GM21619 (cell line): ENCODE measurements around the gene PLEKHG3.

ENCODE experiments used
- ATAC-seq: cut with Tn5 transposase; IDR thresholded peaks from one replicate; pipeline ENCODE4 v1.9.1; 2021; ENCODE audit not compliant: unreplicated experiment

PLEKHG3 gene

GRCh38 chr14:64762044-64763034, 58.1 kb downstream of the PLEKHG3 start:
- no peak for ATAC-seq

- ATAC-seq, result no peak
These were observed 59.0 kb downstream of the PLEKHG3 start for GRCh38 chr14:64763085-64763782.

- no peak for ATAC-seq
These were observed 59.8 kb downstream of the PLEKHG3 start for GRCh38 chr14:64763801-64764621.

GRCh38 chr14:64764641-64765520, 60.7 kb downstream of the PLEKHG3 start:
- ATAC-seq, result no peak

GRCh38 chr14:64765740-64766302, 61.6 kb downstream of the PLEKHG3 start:
- ATAC-seq, result no peak

- no peak for ATAC-seq
These were observed 62.4 kb downstream of the PLEKHG3 start for GRCh38 chr14:64766430-64767151.

- ATAC-seq, result no peak
These were observed 63.2 kb downstream of the PLEKHG3 start for GRCh38 chr14:64767215-64767964.

GRCh38 chr14:64768401-64769095, 64.3 kb downstream of the PLEKHG3 start:
- ATAC-seq, result no peak

GRCh38 chr14:64769096-64770020, 65.1 kb downstream of the PLEKHG3 start:
- ATAC-seq, result no peak

GRCh38 chr14:64770751-64771150, 66.5 kb downstream of the PLEKHG3 start:
- ATAC-seq, result no peak

GRCh38 chr14:64771161-64771560, 66.9 kb downstream of the PLEKHG3 start:
- ATAC-seq, result no peak

- ATAC-seq, result no peak
These were observed 68.2 kb downstream of the PLEKHG3 start for GRCh38 chr14:64772397-64772950.

- no peak for ATAC-seq
These were observed 68.8 kb downstream of the PLEKHG3 start for GRCh38 chr14:64773046-64773445.

- ATAC-seq, result no peak
These were observed 69.4 kb downstream of the PLEKHG3 start for GRCh38 chr14:64773577-64773976.

GRCh38 chr14:64774272-64774671, 70.0 kb downstream of the PLEKHG3 start:
- no peak for ATAC-seq

GRCh38 chr14:64775081-64775777, 71.0 kb downstream of the PLEKHG3 start:
- no peak for ATAC-seq
